SHP77 treated with DMSO at 0.1 percent for 48 hours (cell line): ENCODE measurements around the gene LRP1B.
A peak's percentile ranks its signal among the peaks of the same experiment; 100 is the strongest.

Experiments used
- DNase-seq: peaks from one replicate; lab custom pipeline; 2025; lab: John Stamatoyannopoulos, UW

Gene LRP1B

GRCh38 chr2:140892911-140893637 lies 1237.7 kb downstream of the LRP1B start:
- no peak for DNase-seq

- no peak for DNase-seq
Measured at GRCh38 chr2:140892436-140892835, 1238.4 kb downstream of the LRP1B start.

- DNase-seq: no peak
Measured at GRCh38 chr2:140891614-140892212, 1239.1 kb downstream of the LRP1B start.

- DNase-seq: no peak
Measured at GRCh38 chr2:140882671-140883620, 1247.9 kb downstream of the LRP1B start.

GRCh38 chr2:140880573-140880972 lies 1250.2 kb downstream of the LRP1B start:
- DNase-seq: no peak

- DNase-seq: no peak
Measured at GRCh38 chr2:140876015-140876414, 1254.8 kb downstream of the LRP1B start.

GRCh38 chr2:140873915-140874531 lies 1256.8 kb downstream of the LRP1B start:
- DNase-seq: no peak

- DNase-seq: no peak
Measured at GRCh38 chr2:140869925-140870324, 1260.9 kb downstream of the LRP1B start.

GRCh38 chr2:140869107-140869506 lies 1261.7 kb downstream of the LRP1B start:
- DNase-seq: no peak

- DNase-seq: no peak
Measured at GRCh38 chr2:140865837-140866236, 1265.0 kb downstream of the LRP1B start.

GRCh38 chr2:140863713-140864112 lies 1267.1 kb downstream of the LRP1B start:
- DNase-seq: no peak

- no peak for DNase-seq
Measured at GRCh38 chr2:140862181-140862580, 1268.6 kb downstream of the LRP1B start.

GRCh38 chr2:140861666-140862065 lies 1269.2 kb downstream of the LRP1B start:
- no peak for DNase-seq

- DNase-seq: no peak
Measured at GRCh38 chr2:140855471-140855870, 1275.3 kb downstream of the LRP1B start.

GRCh38 chr2:140851258-140851981 lies 1279.4 kb downstream of the LRP1B start:
- no peak for DNase-seq

- no peak for DNase-seq
Measured at GRCh38 chr2:140843186-140843585, 1287.6 kb downstream of the LRP1B start.

- no peak for DNase-seq
Measured at GRCh38 chr2:140842110-140842509, 1288.7 kb downstream of the LRP1B start.

GRCh38 chr2:140841141-140841540 lies 1289.7 kb downstream of the LRP1B start:
- DNase-seq: no peak

GRCh38 chr2:140836826-140837225 lies 1294.0 kb downstream of the LRP1B start:
- DNase-seq: no peak

GRCh38 chr2:140835079-140835478 lies 1295.7 kb downstream of the LRP1B start:
- no peak for DNase-seq

- no peak for DNase-seq
Measured at GRCh38 chr2:140814141-140814540, 1316.7 kb downstream of the LRP1B start.

GRCh38 chr2:140808820-140809219 lies 1322.0 kb downstream of the LRP1B start:
- DNase-seq: peak; percentile 8
